HG03108 (cell line): Measurements from ENCODE around the gene STXBP6.
"Not testable (repeated sequence)": the region's sequence is repeated elsewhere in the genome, so short reads cannot be mapped to it uniquely, and the experiment has no call there.

Experiments
- ATAC-seq: cut with Tn5 transposase; IDR thresholded peaks from one replicate; pipeline ENCODE4 v1.9.1; 2021; ENCODE audit warnings: moderate library complexity; ENCODE audit not compliant: unreplicated experiment

STXBP6 gene

DNA sequence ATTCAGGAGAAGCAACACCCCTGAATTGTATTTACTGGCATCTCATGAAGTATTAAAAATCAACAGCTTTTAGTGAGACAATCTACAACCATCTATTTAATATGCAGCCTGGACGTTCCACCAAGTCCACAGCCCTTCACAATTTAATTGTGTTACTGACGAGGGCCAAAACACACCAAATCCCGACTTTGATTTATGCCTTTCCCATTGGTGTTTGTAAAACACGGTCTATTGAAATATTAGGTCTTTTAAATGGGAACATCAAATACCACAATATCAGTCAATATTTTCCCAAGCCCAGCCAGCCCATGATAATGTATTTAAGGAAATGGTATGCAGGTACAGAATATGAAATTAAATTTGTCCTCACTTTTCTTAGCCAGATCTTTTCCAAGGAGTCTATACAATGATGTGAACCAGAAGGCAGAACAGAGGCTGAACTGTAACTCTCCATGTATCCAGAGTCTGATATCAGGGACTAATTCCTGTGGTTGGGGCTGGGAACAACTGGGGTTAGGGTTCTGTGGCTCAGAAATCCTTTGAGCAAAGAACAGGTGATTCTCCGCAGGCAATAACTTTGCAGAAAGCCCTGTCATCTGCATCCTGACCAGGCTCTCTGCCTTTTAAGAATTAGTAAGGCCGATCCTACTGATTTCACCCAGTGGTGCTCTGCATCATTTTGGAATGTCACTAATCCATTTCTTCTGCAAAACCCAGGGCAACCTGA is 236.7 kb downstream of the STXBP6 start:
- no peak for ATAC-seq

DNA sequence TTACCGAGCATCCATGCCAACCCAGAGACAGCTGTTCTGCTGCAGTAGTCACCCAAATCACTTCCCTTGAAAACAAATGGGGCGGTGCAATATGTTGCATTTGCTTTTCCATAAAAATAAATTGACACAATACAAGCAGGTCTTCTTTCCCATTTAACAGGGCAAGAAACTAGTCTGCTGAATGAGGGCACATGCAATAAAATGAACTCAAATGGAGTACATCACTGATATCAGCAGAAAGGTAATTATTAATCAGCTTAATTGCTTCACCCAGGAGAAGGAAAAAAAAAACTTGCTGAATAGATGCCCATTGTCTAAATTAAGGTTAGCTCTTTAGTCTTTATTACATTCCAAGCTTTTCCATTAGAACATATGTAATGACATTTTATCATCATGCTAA is 240.8 kb downstream of the STXBP6 start:
- no peak for ATAC-seq

DNA sequence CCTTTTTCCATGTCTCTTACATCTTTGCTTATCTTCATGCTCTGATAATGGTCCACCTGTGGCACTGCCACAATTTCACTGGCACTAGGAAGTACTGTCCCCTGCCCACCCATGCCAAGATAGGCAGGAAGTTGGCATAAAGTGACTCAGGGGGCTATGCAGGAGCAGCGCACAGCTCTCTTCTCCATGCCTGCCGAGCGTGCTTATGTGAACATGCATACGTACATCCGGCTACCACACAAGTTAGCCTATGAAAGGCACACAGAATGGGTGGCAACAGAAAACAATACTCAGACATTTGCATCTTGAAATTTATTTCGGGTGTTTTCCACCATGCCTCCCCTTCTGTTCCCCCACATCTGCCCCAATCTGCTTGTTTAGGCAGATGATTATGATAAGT is 241.5 kb downstream of the STXBP6 start:
- no peak for ATAC-seq

DNA sequence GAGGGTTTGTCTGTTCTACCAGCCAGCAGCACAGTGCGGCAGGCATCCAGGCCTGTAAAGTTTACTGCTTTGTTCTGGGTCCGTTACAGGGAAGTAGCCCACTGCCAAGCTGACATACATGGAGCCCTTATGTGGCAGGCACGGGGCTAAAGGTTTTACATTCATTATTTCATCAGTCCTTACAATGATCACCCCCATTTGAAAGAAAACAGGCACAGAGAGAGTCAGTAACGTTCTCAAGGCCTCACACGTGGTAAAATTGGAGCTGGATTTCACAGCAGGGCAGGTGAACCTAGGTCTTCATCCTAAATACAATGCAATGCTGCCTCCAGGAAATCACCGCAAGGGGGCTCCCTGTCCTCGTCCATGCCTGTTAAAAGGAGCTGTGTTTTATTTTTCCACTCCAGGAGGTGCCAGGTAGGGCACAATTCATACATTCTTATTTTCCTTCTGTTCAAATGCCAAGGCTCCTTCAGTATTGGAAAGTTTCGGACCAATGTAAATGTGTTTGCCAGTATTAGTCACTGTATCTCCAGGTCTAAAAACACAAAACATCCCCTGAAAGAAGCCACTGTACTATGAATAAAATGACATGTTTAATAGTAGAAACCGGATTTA is 243.8 kb downstream of the STXBP6 start:
- no peak for ATAC-seq

DNA sequence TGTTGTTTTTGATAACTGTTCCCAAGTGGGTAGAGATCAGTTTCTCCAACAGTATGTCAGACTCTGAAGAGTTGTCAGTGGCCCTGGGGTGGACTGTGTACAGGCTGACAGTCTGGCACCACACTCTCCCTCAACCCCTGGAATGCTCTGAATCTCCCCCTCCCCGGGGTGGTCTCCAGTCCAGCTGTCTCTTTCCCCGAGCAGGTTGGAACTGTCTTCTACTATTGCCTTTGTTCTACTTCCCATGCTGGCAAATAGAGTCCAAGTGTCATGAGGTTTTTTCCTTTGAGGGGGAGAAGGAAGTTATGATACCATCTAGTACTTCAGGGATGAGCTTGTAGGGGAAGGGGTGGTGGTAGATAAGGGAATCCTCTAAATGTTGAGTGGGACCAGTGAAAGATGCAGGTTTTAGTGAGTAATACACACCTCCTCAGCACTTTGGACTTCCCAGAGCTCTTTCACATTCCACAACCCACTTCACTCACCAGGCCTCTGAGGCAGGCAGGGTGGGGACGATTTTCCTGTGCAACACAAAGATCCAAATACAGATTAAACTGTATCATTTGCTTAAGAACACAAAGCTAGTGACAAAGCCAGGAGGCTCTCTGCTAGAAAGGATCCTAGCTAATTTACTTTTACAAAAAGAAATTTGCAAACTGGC is 245.3 kb downstream of the STXBP6 start:
- ATAC-seq: no peak

DNA sequence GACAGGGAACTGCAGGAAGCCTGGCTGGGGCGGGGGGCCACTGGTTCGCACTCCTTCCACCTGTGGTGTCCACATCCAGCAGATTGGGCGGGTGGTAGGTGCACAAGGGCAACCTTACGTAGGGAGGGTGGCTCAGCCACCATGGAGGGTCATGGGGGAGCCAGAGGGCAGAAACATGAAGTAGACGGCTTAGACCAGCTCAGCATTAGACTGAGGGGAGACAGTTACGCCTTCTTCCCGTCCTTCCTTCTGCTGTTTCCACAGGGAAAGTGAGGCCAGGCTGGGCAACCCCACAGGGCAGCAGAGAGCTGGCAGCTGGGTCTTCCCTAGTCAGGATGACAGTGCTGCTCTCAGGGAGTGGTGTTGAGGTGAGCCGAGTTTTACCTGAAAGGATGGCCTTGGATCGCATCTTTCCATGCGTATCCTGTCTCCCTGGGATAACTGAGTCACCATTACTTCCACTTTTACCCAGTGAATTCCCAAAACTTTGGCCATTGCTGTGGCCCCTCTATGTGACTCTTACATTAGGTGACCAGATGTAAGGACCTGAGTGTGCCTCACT is 245.9 kb downstream of the STXBP6 start:
- no peak for ATAC-seq

DNA sequence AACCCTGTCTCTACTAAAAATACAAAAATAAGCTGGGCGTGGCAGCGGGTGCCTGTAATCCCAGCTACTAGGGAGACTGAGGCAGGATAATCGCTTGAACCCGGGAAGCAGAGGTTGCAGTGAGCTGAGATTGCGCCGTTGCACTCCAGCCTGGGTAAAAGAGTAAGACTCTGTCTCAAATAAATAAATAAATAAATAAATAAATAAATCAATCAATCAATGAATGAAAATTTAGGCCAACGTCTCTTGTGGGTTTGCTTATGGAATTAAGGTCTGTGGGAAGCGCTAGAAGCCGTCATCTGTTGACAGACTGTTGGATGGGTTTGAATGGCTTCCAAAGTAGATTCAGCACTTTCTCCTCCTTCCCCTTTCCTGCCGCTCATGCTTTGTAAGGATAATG is 246.5 kb downstream of the STXBP6 start:
- not testable (repeated sequence) for ATAC-seq

DNA sequence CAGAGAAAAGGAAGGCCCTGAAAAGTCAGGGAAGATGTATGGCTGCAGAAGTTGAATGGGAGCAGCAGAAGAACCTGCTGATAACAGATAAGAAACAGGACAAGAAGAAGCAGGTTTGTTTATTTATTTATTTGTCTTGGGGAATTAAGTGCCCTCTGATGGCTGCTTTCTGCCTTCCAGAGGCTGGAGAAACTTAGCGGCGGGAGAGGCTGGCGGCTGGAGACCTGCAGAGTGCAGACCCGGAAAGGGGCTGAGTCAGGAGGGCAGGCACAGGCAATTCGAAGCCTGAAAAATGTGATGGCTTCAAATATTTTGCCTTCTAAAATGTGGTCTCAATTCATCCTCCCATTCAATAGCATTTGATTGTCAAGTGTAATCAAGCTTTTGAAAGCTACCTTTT is 247.7 kb downstream of the STXBP6 start:
- no peak for ATAC-seq

DNA sequence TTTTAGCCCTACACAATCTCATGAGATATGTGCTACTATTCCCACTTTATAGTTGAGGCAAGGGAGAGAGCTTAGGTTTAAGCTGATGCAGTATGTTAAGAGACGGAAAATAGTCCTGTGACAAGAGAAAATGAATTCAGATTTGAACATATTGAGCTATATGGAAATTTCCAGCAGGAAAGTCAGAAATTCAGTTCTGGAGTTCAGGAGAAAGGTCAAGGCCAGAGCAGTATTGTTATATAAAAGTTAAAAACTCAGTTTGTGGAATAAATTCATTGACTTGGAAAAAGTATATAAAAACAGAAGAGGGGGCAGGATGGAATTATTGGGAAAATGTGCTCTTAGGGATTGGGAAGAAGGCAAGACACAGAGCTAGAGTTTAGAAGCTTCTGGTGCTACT is 248.9 kb downstream of the STXBP6 start:
- ATAC-seq: no peak

DNA sequence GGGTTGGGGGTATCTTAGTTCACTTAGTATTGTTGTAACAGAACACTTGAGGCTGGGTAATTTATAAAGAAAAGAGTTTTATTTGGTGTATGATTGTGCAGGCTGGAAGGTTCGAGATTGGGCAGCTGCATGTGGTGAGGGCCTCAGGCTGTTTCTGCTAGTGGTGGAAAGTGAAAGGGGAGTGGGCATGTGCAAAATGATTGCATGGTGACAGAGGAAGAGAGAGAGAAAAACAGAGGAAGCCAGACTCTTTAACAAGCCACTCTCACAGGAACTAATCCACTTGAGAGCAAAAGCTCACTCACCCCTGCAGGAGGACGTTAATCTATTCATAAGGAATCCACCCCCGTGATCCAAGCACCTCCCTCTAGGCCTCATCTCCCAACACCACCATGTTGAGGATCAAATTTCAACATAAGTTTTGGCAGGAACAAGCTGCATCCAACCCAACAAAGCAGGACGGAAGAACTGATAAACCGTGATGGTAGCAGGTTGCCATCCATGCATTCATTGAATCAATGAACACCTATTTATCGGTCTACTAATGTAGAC is 251.0 kb downstream of the STXBP6 start:
- no peak for ATAC-seq

DNA sequence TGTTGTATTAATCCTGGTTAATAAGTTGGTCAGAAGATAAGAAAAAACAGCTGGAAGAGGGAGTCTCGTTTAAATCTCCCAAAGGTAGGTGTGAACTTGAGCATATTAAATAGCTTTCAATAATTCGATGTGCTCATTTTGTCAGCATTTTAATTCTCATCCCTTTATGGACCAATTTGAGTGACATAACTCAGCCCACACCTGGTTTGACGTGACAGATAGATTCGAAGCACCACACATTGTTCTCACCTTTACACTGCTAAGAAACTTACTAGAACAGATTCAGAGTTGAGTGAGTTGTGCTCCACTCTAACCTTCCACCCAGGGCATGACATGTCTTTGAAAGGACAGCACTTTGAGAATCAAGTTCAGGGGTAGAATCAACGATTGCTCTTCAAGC is 254.5 kb downstream of the STXBP6 start:
- ATAC-seq: no peak

DNA sequence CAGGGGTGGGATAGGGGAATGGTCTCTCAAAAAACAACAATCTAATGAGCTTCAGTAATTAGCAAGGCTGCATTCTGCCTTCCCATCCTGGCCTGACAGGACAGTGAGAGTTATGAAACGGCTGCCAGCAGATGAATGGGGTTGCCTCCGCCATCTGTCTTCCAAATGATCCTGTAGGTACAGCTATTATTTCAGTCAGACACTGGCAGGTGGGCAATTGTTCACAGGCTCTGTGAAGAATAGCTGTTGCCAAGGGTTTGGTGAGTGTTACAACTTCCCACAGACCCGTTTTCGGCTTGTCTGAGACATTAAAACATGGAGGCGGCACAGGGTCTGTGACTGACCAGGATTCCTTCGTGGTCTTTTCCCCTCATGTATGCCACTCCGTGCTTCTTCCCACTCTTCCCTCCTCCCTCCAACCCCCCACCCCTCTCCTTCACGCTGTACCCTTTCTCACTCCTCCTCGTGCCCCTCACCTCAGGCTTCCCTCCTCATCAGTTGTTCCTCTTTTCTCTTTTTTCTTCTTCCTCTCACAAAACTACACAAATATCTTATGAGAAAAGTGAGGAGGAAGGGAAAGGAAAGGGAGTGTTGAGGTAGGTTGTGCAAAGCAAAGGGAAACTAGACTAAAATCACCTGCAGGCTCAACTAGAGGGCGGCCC is 255.2 kb downstream of the STXBP6 start:
- no peak for ATAC-seq

DNA sequence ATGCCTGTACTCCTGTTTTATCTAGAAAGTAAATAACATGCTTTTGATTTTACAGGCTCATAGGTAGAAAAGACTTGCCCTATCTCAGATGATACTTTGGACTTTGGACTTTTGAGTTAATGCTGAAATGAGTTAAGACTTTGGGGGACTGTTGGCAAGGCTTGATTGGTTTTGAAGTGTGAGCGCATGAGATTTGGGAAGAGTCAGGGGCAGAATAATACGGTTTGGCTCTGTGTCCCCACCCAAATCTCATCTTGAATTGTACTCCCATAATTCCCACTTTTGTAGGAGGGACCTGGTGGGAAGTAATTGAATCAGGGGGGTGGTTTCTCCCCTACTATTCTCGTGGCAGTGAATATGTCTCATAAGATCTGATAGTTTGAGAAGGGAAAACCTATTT is 259.8 kb downstream of the STXBP6 start:
- ATAC-seq: no peak

DNA sequence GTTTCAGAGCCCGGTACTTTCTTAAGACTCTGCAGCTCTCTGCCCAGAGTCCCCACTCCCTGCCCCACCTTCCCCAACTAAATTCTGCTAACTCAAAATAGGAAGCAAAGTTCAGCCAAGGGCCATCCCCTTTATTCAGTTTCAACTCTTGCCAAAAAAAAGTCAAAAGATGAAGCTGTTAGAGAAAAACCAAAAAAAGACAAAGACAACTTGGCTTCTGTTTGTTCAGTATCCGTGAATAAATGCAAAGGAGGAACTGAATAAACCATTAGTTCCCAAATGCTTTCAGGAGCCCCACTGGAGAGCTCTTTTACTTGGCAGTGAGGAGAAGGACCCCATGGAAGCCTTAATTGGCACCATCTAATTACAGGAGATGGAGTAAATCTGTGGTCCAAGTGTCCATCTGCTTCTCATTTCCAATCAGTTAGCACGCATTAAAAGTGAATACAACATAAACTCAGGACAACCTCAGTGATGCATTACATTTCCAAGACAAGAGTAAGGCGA is 260.5 kb downstream of the STXBP6 start:
- no peak for ATAC-seq

DNA sequence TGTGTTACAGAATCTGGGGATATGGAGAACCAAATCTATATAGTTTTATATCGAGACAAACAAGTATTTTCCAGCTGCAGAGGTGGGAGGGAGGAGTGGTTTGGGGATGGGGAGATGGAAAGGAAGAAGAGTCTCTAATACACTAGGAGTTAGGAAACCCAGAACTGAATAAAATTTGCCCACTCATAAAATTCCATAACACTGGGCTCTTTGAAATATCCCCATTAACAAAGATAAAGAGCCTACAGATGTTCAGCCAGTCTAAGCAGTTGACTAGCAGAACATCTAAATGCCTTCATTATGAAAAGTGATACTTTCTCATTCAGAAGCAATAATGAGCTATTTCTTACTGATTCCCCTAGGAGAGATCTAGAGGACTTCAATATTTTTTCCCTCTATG is 264.2 kb downstream of the STXBP6 start:
- ATAC-seq: no peak

DNA sequence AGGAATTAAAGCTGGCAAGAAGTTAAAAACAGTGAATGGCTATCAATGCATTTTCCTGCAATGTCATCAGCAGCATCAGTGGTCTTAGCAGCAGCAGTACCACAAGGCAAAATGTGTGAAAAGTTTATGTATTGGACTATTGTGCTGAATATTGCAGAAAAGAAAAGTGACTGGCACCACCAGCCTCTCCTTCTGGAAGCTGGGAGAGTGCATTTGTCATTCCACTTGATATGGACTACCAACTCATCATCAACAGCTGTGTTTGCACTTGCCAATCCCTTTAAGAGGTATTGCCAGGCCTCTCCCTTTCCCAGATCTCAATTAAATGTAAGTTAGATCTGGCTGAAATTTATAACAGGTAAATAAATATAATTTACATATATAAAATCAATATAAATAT is 265.0 kb downstream of the STXBP6 start:
- ATAC-seq: no peak

DNA sequence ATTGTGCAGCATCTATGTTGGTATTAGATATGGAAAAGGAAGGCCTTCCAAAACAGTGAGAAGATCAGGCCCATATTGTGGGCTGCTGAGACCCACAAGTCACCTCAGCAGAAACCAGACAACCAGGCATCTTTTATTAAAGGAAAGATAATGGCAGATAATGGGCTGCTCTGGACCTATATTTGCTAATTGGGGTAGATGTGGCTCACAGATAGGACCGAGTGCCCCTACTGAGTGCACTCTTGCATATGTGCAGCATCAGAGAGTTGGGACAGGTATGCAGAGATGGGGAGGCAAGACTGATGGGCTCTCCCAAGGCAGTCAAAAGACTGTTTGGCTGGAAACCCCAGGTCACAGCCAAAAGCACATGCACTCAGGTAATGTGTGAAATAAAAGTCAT is 266.2 kb downstream of the STXBP6 start:
- no peak for ATAC-seq

DNA sequence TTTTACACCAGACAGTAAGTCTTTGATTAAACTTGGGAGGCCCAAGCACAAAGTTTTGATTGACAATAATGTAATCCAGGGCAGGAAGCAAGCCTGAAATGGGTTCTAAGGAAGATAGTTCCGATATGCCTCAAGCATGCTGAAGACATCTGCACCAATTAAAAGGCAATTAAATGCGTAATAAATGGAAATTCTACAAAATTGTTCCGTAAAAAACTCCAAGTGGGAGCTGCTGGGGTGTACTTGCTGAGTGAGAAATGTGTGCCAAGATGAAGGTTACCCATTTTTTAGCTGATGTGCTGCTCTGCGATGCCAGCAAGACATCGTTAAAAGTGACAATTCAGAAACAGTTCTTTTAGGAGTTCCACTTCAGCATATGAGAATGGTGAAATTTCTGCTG is 269.7 kb downstream of the STXBP6 start:
- no peak for ATAC-seq

DNA sequence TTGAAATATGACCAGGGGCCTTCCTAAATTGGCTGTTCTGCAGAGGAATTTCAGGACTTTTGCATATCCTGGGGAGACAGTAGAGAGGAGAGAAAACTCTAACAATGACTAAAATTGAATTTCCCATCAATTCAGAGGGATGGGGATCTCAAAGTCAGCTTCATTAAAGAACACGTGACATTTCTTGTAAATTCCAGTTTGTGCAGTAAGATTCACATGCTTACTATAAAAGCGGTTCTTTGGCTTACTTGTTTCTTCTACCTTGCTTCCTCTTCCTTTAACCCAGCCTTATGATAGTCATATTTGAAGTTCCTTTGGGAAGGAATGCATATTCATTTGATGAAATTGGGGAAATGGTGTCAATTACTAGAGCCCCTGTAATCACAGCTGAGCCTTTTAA is 272.3 kb downstream of the STXBP6 start:
- ATAC-seq: no peak

DNA sequence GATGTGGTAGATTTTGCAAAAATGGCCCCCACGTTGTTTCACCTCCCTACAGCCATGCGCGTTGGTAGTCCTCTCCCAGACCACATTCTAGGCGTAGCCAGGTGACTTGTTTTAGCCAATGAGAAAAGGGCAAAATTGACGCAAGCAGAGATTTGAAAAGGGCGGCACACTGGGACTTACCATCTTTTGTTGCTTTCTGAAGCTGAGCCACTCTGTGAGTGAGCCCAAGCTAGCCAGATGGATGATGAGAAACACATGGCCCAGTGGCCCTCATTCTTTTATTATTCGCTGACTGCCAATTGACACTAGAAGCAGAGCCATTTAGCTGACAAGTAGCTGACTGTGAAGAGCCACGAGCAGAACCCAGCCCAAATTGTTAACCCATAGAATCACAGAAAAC is 274.0 kb downstream of the STXBP6 start:
- ATAC-seq: no peak
